Ectodermal cell (in vitro differentiated cells): ENCODE measurements around the gene AGMAT.
"Not testable (repeated sequence)": the region's sequence is repeated elsewhere in the genome, so short reads cannot be mapped to it uniquely, and the experiment has no call there.

Experiments used
- H3K27ac ChIP-seq: 2 replicates; pipeline ENCODE4 v1.7.0; 2013; ENCODE audit warnings: mild to moderate bottlenecking, low read depth, low read length; ENCODE audit not compliant: insufficient read depth, poor library complexity, severe bottlenecking
- H3K27me3 ChIP-seq: 2 replicates; pipeline ENCODE4 v1.7.0; 2013; ENCODE audit warnings: mild to moderate bottlenecking, low read length; ENCODE audit not compliant: insufficient read depth, control insufficient read depth, poor library complexity, severe bottlenecking
- H3K36me3 ChIP-seq: one replicate; pipeline ENCODE4 v1.7.0; 2013; ENCODE audit warnings: low read length; ENCODE audit not compliant: control insufficient read depth, insufficient read depth
- H3K4me1 ChIP-seq: one replicate; pipeline ENCODE4 v1.7.0; 2013; ENCODE audit warnings: low read length; ENCODE audit not compliant: control insufficient read depth, insufficient read depth
- H3K4me3 ChIP-seq: 2 replicates; pipeline ENCODE4 v1.7.0; 2013; ENCODE audit warnings: low read depth, low read length, control low read depth; ENCODE audit not compliant: insufficient read depth
- H3K9me3 ChIP-seq: 2 replicates; pipeline ENCODE4 v1.7.0; 2013; ENCODE audit warnings: mild to moderate bottlenecking, low read length, moderate library complexity; ENCODE audit not compliant: control insufficient read depth
- WGBS, 2 experiments: methylation state at CpG; one replicate each; pipeline ENCODE4 v1.1.7; 2013; ENCODE audit warnings: missing lambda C conversion rate in 2 of 2; 5-methylcytosine and 5-hydroxymethylcytosine counted together

AGMAT gene

DNA sequence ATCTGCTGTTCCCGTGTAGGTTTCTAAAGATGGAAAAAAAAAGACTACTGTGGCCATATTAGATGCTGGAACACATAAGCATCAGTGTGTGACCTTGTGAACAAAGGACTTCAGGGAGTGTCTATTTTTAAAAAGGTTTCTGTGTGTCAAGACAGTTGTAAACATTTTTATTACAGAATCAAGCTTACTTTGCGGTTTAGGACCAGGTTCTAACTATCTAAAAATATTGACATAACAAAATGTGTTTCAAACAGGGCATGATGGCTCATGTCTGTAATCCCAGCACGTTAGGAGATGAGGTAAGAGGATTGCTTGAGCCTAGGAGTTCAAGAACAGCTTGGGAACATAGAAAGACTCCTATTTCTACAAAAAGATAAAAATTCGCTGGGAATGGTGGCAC is 25.3 kb upstream of the AGMAT start:
- 91 to 94% methylated on average over 4 of the region's 4 CpGs for WGBS, 2 experiments
- no peak overlapping the region for H3K4me3 ChIP-seq
- no peaks in the 10 kb centered on the region for H3K4me1 ChIP-seq
- H3K36me3 ChIP-seq = no peaks in the 10 kb centered on the region
- H3K27ac ChIP-seq = no peak overlapping the region
- no peaks in the 10 kb centered on the region for H3K9me3 ChIP-seq
- no peaks in the 10 kb centered on the region for H3K27me3 ChIP-seq

DNA sequence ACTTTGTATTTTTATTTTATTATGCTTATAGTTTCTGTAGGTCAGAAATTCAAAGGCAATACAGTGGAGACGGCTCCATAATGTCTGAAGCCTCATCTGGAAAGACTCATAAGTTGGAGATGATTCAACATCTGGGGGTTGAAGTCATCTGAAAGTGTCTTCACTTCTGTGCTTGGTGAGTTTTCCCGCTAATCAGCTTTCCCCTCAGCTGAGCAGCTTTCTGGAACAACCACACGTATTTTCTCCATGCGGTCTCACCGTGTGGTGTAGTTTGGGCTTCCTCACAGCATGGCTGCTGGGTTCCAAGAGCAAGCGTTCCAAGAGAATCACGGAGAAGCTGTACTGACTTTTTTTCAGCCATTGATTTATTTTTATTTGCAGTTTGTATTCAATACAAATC is 24.8 kb upstream of the AGMAT start:
- Histone ChIP-seq H3K27me3 (no peaks in the 10 kb centered on the region), H3K36me3 (no peaks in the 10 kb centered on the region), H3K27ac (no peak overlapping the region), H3K4me3 (no peak overlapping the region), H3K4me1 (no peaks in the 10 kb centered on the region), H3K9me3 (no peaks in the 10 kb centered on the region)
- 91 to 94% methylated on average over 7 of the region's 7 CpGs for WGBS, 2 experiments

DNA sequence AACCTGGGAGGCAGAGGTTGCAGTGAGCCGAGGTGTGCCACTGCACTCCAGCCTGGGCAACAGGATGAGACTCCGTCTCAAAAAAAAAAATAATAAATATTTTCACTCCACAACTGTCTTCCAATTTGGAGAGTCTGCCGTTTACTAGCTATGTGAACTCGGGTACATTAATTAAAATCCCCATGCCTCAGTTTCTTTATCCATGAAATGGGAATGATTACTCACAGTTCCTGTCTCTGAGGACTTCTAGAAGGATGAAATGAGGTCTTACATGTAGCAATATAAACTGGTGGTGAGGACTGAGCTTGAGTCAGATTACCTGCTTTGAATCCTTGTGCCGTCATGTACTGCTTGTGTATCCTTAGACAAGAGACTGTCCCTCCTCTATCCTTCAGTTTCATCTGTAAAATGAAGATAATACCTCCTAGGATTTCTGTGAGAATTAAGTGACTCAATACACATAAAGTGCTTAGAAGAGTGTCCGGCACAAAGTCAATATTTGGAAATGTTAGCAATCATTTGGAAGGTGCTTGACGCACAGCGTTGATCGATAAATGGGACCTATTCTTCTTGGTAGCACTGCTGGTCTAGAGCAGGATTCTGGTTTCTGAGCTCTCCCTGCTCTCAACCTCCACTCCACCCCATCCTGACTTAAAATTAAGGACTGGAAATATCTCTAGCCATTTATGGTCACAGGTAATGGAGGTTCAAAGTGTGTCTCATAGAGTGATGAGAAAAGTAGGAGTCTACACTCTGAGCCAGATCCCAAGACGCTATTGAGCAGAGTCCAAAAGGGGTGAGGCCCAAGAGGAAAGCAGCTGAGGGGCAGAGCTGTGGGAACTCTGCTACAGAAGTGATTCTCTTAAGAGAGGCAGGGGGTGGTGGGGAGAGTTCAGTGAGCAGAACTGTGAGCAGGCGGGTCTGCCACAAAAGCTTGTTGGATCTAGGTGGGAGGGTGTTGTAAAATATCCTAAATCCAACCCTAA is 20.8 kb upstream of the AGMAT start:
- Histone ChIP-seq H3K9me3 (no peaks in the 10 kb centered on the region), H3K4me1 (no peaks in the 10 kb centered on the region), H3K36me3 (no peaks in the 10 kb centered on the region), H3K27me3 (no peaks in the 10 kb centered on the region), H3K4me3 (no peak overlapping the region), H3K27ac (no peak overlapping the region)
- WGBS, 2 experiments = 90% methylated on average over 11 of the region's 11 CpGs

DNA sequence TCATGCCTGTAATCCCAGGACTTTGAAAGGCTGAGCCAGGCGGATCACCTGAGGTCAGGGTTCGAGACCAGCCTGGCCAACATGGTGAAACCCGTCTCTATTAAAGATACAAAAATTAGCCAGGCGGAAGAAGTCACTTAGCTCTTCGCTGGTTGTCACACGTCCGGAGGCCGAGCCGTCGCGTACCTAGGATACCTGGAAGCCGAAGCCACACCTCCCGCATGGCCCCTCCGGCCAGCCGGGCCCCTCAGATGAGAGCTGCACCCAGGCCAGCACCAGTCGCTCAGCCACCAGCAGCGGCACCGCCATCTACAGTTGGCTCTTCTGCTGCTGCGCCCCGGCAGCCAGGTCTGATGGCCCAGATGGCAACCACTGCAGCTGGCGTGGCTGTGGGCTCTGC is 19.5 kb upstream of the AGMAT start:
- not testable (repeated sequence) for H3K36me3 ChIP-seq, H3K27me3 ChIP-seq, H3K27ac ChIP-seq, H3K9me3 ChIP-seq, H3K4me1 ChIP-seq, H3K4me3 ChIP-seq
- 94 to 97% methylated on average over 21 of the region's 21 CpGs for WGBS, 2 experiments

DNA sequence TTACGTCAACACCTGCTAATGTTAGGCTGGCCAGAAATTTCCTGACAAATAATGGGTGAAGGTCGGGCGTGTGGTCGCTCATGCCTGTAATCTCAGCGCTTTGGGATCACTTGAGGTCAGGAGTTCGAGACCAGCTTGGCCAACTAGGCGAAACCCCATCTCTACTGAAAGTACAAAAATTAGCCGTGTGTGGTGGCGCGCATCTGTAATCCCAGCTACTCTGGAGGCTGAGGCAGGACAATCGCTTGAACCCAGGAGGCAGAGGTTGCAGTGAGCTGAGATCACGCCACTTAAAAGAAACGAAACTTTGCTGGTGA is 19.1 kb upstream of the AGMAT start:
- WGBS, 2 experiments = 93 to 94% methylated on average over 13 of the region's 13 CpGs
- H3K4me3 ChIP-seq, H3K9me3 ChIP-seq, H3K36me3 ChIP-seq, H3K27ac ChIP-seq, H3K27me3 ChIP-seq, H3K4me1 ChIP-seq: not testable (repeated sequence)

DNA sequence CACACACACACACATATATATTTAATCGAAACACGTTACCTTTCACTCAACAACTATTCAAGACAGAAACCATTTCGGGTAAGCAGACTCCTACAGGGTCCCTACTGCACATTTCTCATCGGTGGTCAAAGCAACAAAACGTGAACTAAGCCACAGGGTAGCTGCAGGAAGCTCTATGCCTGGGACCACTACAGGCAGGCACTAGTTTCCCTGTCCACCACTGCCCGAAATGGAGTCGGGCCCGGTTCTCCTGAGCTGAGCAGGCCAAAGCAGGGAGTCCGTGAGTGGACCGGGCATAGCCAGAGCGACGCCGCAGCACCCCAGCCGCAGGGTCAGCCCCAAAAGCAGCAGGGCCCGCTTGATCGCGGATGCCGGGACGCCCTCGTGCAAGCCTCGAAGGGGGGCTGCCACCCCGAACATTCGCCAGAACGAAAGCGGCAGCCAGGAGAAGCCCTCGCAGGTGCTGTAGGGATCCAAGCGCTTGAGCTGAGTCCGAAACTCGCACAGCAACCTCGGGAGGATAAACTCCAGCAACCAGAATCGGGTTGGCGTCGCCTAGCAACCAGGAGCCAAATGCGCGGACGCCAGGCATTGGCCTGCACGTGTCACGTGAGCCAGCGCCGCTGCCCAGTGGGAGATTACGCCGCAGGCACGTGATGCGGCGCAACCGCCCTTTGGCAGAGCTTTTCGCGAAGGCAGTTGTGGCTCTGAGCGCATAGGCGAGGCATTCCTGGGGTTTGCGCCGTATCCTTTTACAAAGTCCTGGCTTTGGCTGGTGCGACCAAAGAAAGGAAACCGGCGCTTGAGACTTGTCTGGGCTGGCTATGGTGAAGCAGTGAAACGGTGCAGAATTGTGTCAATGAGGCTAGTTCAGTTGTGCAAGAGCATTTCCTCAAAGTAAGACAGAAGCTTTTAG is 18.5 kb upstream of the AGMAT start:
- peak overlapping the region; percentile 46 for H3K4me3 ChIP-seq
- H3K27ac ChIP-seq = no peak overlapping the region
- no peaks in the 10 kb centered on the region for H3K9me3 ChIP-seq
- no peaks in the 10 kb centered on the region for H3K27me3 ChIP-seq
- no peaks in the 10 kb centered on the region for H3K4me1 ChIP-seq
- WGBS, 2 experiments = 40 to 44% methylated on average over 56 of the region's 56 CpGs
- H3K36me3 ChIP-seq = no peaks in the 10 kb centered on the region

DNA sequence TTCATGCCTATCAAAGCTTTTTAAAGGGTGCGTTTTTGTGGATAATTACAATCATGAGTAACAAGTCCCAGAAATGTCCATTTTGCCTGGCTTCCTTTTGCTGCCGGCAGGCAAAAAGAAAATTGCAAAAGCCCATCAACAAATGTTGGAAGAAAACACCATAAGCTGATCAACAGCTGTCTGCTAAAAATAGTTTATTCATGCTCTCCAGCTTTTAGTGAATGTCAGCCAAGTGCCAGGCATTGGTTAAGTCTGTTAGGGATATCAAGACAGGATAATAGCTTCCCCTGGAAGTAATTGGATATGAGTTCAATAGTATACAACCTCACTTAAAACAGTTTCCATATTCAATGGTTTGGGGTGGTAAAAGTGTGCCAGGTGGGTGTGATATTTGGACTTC is 13.6 kb upstream of the AGMAT start:
- H3K36me3 ChIP-seq = no peaks in the 10 kb centered on the region
- H3K4me3 ChIP-seq = no peak overlapping the region
- no peaks in the 10 kb centered on the region for H3K27me3 ChIP-seq
- no peaks in the 10 kb centered on the region for H3K9me3 ChIP-seq
- 93 to 96% methylated on average over 2 of the region's 2 CpGs for WGBS, 2 experiments
- H3K4me1 ChIP-seq = no peaks in the 10 kb centered on the region
- no peak overlapping the region for H3K27ac ChIP-seq

DNA sequence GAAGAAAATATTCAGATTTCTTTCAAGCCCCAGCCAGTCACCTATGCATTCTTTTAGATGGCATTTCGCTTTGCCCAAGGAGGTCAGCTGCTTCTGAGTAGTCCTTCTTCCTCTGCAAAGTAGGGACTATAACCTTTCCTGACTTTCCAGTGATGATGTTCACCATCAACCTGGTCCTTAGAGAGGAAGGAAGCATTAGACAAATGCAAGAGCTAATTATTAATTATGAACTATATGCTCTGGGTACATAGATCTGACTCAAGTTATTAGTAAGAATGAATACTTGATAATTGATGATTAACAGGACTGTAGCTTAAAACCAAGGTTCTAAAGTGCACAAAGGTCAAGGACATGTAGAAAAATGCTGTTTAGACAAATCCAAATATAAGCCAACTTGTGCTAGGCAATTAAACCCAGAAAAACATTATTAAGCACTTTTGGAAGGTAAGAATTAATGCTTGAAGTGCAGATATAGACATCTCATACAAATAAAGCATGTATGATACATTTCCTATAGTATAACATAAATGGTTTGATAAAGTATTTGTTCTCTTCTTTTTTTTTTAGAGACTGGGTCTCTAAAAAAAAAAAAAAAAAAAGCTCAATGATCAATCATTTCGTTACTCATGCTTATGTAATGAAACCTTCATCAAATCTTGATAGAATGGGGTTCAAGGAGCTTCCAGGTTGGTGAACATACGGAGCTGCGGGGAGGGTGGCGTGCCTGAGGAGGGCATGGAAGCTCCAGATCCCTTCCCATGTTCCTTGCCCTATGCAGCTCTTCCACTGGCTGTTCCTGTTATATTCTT is 11.2 kb upstream of the AGMAT start:
- Histone ChIP-seq H3K4me1 (no peaks in the 10 kb centered on the region), H3K9me3 (no peaks in the 10 kb centered on the region), H3K4me3 (no peak overlapping the region), H3K36me3 (no peaks in the 10 kb centered on the region), H3K27ac (no peak overlapping the region), H3K27me3 (no peaks in the 10 kb centered on the region)
- WGBS, 2 experiments = 87 to 88% methylated on average over 5 of the region's 5 CpGs

DNA sequence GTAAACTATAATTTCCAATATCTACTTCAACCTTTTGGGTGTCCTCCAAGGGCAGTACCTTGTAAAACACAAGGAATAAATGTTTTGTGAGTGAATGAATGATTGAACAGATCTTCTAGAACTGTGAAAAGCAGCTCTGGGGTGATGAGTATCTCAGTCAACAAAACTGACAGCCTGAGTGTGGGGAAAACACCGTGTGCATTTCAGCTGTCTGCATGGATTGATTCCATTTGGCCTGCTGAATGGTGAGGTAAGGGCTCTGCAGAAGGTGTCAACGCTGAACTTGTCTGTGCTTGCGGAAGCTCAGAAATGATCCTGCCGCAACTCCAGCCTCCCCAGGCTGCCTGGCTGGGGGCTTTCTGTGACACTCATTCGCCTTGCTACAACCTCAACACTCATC is 7.4 kb upstream of the AGMAT start:
- Histone ChIP-seq H3K4me3 (no peak overlapping the region), H3K27me3 (no peaks in the 10 kb centered on the region), H3K4me1 (no peaks in the 10 kb centered on the region), H3K27ac (no peak overlapping the region), H3K9me3 (no peaks in the 10 kb centered on the region), H3K36me3 (no peaks in the 10 kb centered on the region)
- 88 to 95% methylated on average over 5 of the region's 5 CpGs for WGBS, 2 experiments
